SK-N-MC (cell line): ENCODE results near the gene TBCC.

Experiments
- DNase-seq: peaks from one replicate; pipeline ENCODE4 v3.0.0-alpha.2; 2011; ENCODE audit warnings: low read depth, low spot score
- H3K27ac ChIP-seq: fragments of 200-600 bp; sonication (generic); 2 replicates; pipeline ENCODE4 v1.5.1; 2016; ENCODE audit warnings: mixed run types
- H3K36me3 ChIP-seq: fragments of 200-600 bp; sonication (generic); 2 replicates; pipeline ENCODE4 v1.6.1; 2017; ENCODE audit warnings: antibody characterized with exemption, low read length, mixed read lengths; ENCODE audit not compliant: insufficient read depth
- H3K4me3 ChIP-seq: fragments of 200-600 bp; sonication (generic); 2 replicates; pipeline ENCODE4 v1.5.1; 2016
- H3K9ac ChIP-seq: fragments of 200-600 bp; sonication (generic); 2 replicates; pipeline ENCODE4 v1.8.0; 2017; ENCODE audit warnings: mixed run types, mixed read lengths; ENCODE audit not compliant: insufficient read length
- H3K9me3 ChIP-seq: fragments of 200-600 bp; sonication (generic); 2 replicates; pipeline ENCODE4 v1.6.1; 2017; ENCODE audit warnings: low read depth, mild to moderate bottlenecking, antibody characterized with exemption, low read length, moderate library complexity, mixed read lengths
- EZH2 ChIP-seq: fragments of 200-600 bp; sonication (generic); IDR thresholded peaks from one replicate; pipeline ENCODE4 v1.6.1; 2017; ENCODE audit warnings: antibody characterized with exemption
- FOXP2 ChIP-seq: optimal IDR thresholded peaks from 2 replicates; pipeline ENCODE3; 2011; ENCODE audit warnings: mild to moderate bottlenecking, moderate library complexity; ENCODE audit not compliant: insufficient read depth; ENCODE audit errors: extremely low read length, control extremely low read depth
- POLR2AphosphoS5 ChIP-seq: IDR thresholded peaks from 2 replicates; pipeline ENCODE4 v1.6.1; 2012; ENCODE audit warnings: mild to moderate bottlenecking, low read depth, low read length, borderline replicate concordance

Gene TBCC

DNA sequence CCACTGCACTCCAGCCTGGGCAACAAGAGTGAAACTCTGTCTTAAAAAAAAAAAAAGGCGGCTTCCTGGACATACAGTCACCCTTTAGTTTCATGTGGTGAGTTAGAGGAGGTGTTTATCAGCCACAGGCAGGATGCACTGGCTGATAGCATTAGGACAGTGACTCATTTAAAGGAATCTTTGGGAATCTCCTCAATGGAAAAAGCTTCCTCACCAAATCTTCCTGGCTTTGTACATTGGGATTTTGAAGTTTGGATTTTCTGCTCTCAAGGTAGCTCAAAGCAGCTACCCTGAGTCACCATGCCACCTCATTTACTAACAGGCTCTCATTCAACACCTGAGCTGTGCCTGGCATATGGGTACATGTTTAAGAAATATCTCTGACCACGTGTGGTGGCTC is 43.7 kb downstream of the TBCC start:
- Histone ChIP-seq H3K9me3 (no peaks in the 10 kb centered on the region), H3K36me3 (no peaks in the 10 kb centered on the region), H3K4me3 (no peak overlapping the region), H3K27ac (no peak overlapping the region), H3K9ac (no peak overlapping the region)
- DNase-seq: no peak
- TF ChIP-seq EZH2 (no peak), FOXP2 (no peak), POLR2AphosphoS5 (no peak)

DNA sequence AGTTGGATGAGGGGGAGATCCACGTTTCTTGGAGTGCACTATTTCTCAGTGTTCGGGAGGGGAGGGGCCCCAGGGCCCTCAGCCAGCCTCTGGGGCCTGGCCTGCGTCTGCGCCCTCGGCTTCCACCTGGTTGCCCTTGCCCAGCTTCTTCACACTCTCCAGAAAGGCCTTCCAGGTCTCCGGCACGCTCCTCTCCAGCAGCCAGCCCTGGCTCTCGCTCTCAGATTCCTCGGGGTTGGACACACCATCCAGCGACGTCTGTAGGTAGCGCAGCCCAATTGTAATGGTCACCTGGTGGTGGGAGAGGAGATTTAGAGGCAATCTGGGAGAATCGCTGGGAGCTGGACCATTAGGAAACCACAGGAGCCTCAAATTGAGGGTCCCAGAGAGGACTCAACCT is 47.7 kb downstream of the TBCC start:
- DNase-seq: no peak
- Histone ChIP-seq H3K36me3 (no peaks in the 10 kb centered on the region; the same call in 1 of the 2 replicates), H3K9ac (no peak overlapping the region), H3K4me3 (no peak overlapping the region), H3K9me3 (no peaks in the 10 kb centered on the region), H3K27ac (no peak overlapping the region)
- TF ChIP-seq EZH2: no peak
- 0 out of 2 replicates have a peak, but pooled peaks have one; percentile 3 for TF ChIP-seq POLR2AphosphoS5
- TF ChIP-seq FOXP2: no peak

DNA sequence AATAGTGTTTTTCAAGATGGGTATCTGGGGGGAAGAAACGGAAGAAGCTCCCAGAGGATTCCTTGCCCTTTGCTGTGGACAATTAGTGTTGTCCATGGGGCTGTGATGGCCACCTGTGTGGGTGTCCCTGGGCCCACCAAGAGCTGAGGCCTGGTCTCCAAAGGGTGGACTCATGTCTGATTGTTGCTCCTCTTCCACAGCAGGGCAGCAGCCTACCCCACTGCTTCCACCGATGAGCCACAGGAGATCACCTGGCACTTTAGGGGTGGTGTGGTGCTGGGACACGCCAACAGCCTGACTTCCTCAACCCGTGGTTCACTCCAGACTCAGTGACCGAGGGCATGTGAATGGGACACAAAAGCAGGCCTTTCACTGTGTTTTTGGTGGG is 48.6 kb downstream of the TBCC start:
- no peak overlapping the region for H3K9ac ChIP-seq
- no peaks in the 10 kb centered on the region for H3K9me3 ChIP-seq
- no peak overlapping the region for H3K4me3 ChIP-seq
- H3K27ac ChIP-seq: no peak overlapping the region
- peaks cover 9% of the 10 kb centered on the region for H3K36me3 ChIP-seq
- DNase-seq: no peak
- TF ChIP-seq FOXP2 (no peak), EZH2 (no peak), POLR2AphosphoS5 (no peak)

DNA sequence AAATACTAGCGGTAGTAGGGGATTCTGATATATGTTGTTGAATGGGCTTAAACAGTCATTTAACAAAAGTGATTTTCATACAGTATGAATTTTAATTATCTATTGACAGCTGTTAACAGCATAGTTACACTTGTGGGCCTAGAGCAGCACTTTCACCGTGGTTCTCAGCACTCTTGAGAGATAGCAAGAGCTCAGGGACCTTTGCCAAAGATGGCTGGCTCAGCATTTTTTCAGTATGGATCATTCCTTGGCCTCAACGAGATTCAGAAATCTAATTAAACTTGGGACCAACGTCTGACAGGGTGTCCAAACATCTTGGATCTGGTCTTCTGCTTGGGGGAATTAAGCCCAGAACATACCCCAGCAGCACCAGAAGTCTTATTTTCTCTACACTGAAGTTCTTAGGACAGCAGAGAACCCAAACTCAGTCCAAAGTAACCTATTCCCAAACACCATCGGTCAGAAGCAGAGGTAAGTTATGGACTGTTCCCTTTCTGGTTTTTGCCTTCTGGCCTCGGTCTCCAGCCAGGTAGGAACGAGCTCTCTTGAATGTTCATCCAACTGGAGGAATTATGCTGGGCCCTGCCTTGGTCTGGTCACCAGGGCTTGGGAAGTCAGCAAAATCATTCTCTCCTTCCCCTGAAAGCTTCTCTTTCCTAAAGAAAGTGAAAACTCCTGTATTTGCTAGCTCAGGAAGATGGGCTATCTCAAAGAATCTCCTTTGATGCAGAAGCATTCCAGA is 49.2 kb downstream of the TBCC start:
- H3K27ac ChIP-seq: no peak overlapping the region
- no peak overlapping the region for H3K9ac ChIP-seq
- H3K36me3 ChIP-seq: peaks cover 10% of the 10 kb centered on the region
- no peak for DNase-seq
- no peaks in the 10 kb centered on the region for H3K9me3 ChIP-seq
- H3K4me3 ChIP-seq: no peak overlapping the region
- TF ChIP-seq FOXP2: no peak

DNA sequence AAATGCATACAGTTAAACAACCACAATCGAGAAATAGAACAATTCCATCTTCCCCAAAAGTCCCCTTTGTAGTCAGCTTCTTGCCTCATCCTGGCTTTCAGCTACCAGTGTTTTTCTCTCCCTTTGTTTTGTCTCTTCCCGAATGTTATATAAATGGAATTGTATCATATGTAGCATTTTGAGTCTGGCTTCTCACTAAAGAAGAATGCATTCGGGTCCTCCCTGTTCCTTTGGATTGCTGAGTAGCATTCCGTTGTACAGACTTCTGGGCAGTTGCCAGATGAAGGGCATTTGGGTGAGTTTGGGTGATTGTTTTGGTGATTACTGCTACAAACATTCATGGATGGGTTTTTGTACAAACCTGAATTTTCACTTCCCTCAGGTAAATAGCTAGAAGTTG is 51.3 kb downstream of the TBCC start:
- no peak for DNase-seq
- H3K9ac ChIP-seq: no peak overlapping the region
- TF ChIP-seq FOXP2: no peak
- no peak for TF ChIP-seq POLR2AphosphoS5
- no peak for TF ChIP-seq EZH2
- no peaks in the 10 kb centered on the region for H3K9me3 ChIP-seq
- H3K27ac ChIP-seq: no peak overlapping the region
- H3K4me3 ChIP-seq: no peak overlapping the region
- peaks cover 24% of the 10 kb centered on the region for H3K36me3 ChIP-seq
